ENCODE results near the gene JAZF1.

- no peak for TF ChIP-seq POLR2A (IDR thresholded peaks at IDR 0.05)
- TF ChIP-seq CTCF (IDR thresholded peaks at IDR 0.05), result no peak
Observed at GRCh38 chr7:28142650-28143049, 37.9 kb downstream of the JAZF1 start.
